Heart left ventricle (tissue), 16 donors: ENCODE data around the gene KPNB1. TPM values are rescaled to one million over a fixed set of nuclear protein-coding genes. Genes with fewer than 3 reads are reported as not detected.

Experiments used
- ATAC-seq, 4 donors: fragments of 200-7000 bp; cut with Tn5 transposase; one replicate each; pipeline ENCODE4 v1.9.1; 2020 to 2022; ENCODE audit warnings: moderate library complexity in 4 of 4, mild to moderate bottlenecking in 3 of 4, moderate number of reproducible peaks in 1 of 4
- DNase-seq, 5 donors: peaks; one replicate each; pipeline ENCODE4 v3.0.0-alpha.2; 2020
- H3K27ac ChIP-seq, 12 donors: fragments of 200-600 bp; sonication (generic) in 4 of 12; one replicate each; pipeline versions ENCODE4 v1.5.0 to v1.8.0; 2016 to 2022; ENCODE audit warnings: mild to moderate bottlenecking in 2 of 12
- H3K27me3 ChIP-seq, 9 donors: fragments of 200-600 bp; sonication (generic) in 2 of 9; one replicate each; pipeline versions ENCODE4 v1.5.1 to v1.8.0; 2016 to 2022; ENCODE audit warnings: mild to moderate bottlenecking in 3 of 9
- H3K36me3 ChIP-seq, 9 donors: fragments of 200-600 bp; sonication (generic) in 2 of 9; one replicate each; pipeline versions ENCODE4 v1.5.0 to v1.8.0; 2018 to 2022; ENCODE audit warnings: mild to moderate bottlenecking in 2 of 9
- H3K4me1 ChIP-seq, 12 donors: fragments of 200-600 bp; sonication (generic) in 4 of 12; one replicate each; pipeline versions ENCODE4 v1.5.0 to v1.8.0; 2016 to 2022; ENCODE audit warnings: mild to moderate bottlenecking in 3 of 12
- H3K4me3 ChIP-seq, 12 donors: fragments of 200-600 bp; sonication (generic) in 4 of 12; one replicate each; pipeline versions ENCODE4 v1.5.0 to v1.8.0; 2017 to 2022; ENCODE audit warnings: mild to moderate bottlenecking in 9 of 12, moderate library complexity in 4 of 12
- H3K9me3 ChIP-seq, 12 donors: fragments of 200-600 bp; sonication (generic) in 4 of 12; one replicate each; pipeline versions ENCODE4 v1.5.0 to v1.8.0; 2016 to 2022; ENCODE audit warnings: mild to moderate bottlenecking in 1 of 12
- CTCF ChIP-seq, 12 donors: fragments of 200-600 bp; sonication (generic) in 4 of 12; IDR thresholded peaks; one replicate each; pipeline versions ENCODE4 v1.5.0 to v1.8.0; 2018 to 2022; ENCODE audit warnings: antibody characterized with exemption in 12 of 12, mild to moderate bottlenecking in 5 of 12
- POLR2A ChIP-seq, 2 donors: fragments of 450-650 bp; IDR thresholded peaks; one replicate each; pipeline ENCODE4 v1.6.1; 2017; ENCODE audit warnings: antibody characterized with exemption in 2 of 2, mild to moderate bottlenecking in 2 of 2, moderate library complexity in 2 of 2
- WGBS, 4 donors: extraction: QIAGEN DNeasy Blood & Tissue Kit in 2 of 4; methylation state at CpG; one replicate each; pipeline versions ENCODE4 v1.1.5 to v1.1.7; 2013 to 2018; 5-methylcytosine and 5-hydroxymethylcytosine counted together
- intact Hi-C, 10 donors: fragments of 100-400 bp; cut with DNase I; formaldehyde crosslinking; loops; one replicate each; pipeline versions ENCODE4 v1.11.1 to v1.14.2; 2022
- polyA plus RNA-seq, 2 donors: library from polyadenylated mRNA; stranded (reverse); fragments of 200-250 nt; gene quantifications; one replicate each; pipeline ENCODE4 v1.2.3, GENCODE V29; 2013
- total RNA-seq, 9 donors: library from RNA; depleted of rRNA in 2 of 9; stranded (reverse); fragments of >200 nt in 2 of 9; fragmentation: NEBNext Ultra II Directional in 3 of 9; extraction: Animal tissue kit (Norgen Biotek cat#: 25700) in 3 of 9; gene quantifications; one replicate each; pipeline versions ENCODE4 v1.1.0 to v1.2.4, GENCODE V29; 2016 to 2023
- donor health status: ischemic (EF 13 %, LVEDD 7.1; RV severe dilation, severe dysfunction).
- donor health status: healthy with polysubstance abuse.
- donor health status: DM: no; HTN: yes; CAD: no.
- donor health status: DM: no; HTN: no; CAD: no.
- donor health status: ischemic (EF 25% LVEDD 6.9; RV normal size, moderate dysfunction).
- donor health status: ischemic (EF 25% LVEDD 5.7; RV mildly dilated, moderate dysfunction).
- donor health status: healthy.
- donor health status: DM: yes; HTN: yes; CAD: no.
- donor health status: ischemic (EF 35%, LVEDD 5.7; RV mildly dilated, moderate dysfunction).
- donor health status: nonischemic (EF 11% LVEDD 7.7; RV severe dilation, severe dysfunction).
- donor health status: DM: yes; HTN: yes; CAD: no.
- donor health status: PGD.
- donor health status: ischemic (EF 29% LVEDD 5.4; RV normal size, mild dysfunction).
- donor health status: nonischemic (EF 23%, LVEDD 6.1; RV moderate dilation, normal function).

Gene KPNB1
- total and polyA plus RNA-seq, 11 donors, result 30.7 to 236 (median 174) TPM

DNA sequence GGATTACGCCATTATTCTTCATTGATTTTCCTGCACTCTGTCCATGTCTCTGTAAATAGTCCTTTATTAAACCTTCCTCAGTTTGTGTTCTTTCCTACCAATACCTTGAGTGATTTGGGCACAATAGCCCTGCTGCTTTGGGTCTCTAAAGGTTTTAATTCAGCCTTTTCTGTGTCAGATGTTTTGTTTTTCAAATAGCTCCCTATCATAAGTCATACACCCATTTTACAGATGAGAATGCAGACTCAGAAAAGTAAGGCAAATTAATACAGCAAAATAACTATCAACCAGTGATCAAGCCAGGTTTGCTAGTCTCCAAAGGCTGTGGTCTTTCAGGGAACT lies 25.0 kb upstream of the KPNB1 start:
- TF ChIP-seq POLR2A (IDR thresholded peaks at IDR 0.05), result no peak
- WGBS, 4 donors, result 0 to 55% (median 50%) methylated on average over 1 of the region's 1 CpG
- no peak for DNase-seq
- Histone ChIP-seq H3K4me3 (no peak overlapping the region), H3K9me3 (no peaks in the 10 kb centered on the region), H3K36me3 (peaks cover 0 to 59% (median 36%) of the 10 kb centered on the region in 9 donors), H3K27ac (no peak overlapping the region), H3K27me3 (no peaks in the 10 kb centered on the region), H3K4me1 (peaks cover 0 to 31% (median 20%) of the 10 kb centered on the region in 12 donors)
- intact Hi-C loops, result no loop called here
- ATAC-seq, result no peak

- no peak for TF ChIP-seq CTCF (IDR thresholded peaks at IDR 0.05)
- no peak for TF ChIP-seq POLR2A (IDR thresholded peaks at IDR 0.05)
Observed at GRCh38 chr17:47628014-47628566, 21.6 kb upstream of the KPNB1 start.

DNA sequence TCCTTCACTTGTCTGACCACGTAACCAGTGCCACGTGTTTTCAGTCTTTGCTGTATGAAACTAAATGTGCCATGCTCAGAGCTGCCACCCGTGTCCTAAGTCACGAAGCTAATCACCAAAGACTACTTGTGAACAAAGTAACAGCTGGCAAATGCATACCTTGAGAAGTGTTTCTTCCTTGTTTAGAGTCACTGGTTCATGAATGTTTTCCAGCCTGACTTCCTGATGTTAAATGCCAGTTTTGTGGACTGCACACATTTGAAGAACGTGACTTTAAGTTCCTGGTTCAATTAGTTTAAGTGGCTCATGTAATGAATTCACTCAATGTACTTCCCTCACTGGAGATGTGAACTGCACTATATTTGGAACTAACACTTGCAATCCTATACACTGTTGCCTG lies 19.9 kb upstream of the KPNB1 start:
- no peak for ATAC-seq
- H3K27me3 ChIP-seq, result no peaks in the 10 kb centered on the region
- H3K27ac ChIP-seq, result no peak overlapping the region
- no peak for DNase-seq
- peaks cover 0 to 23% (median 7%) of the 10 kb centered on the region in 9 donors for H3K36me3 ChIP-seq
- no peaks in the 10 kb centered on the region for H3K9me3 ChIP-seq
- H3K4me1 ChIP-seq, result no peaks in the 10 kb centered on the region
- H3K4me3 ChIP-seq, result no peak overlapping the region
- 55 to 77% (median 71%) methylated on average over 5 of the region's 5 CpGs for WGBS, 4 donors
- TF ChIP-seq CTCF (IDR thresholded peaks at IDR 0.05), result no peak
- no peak for TF ChIP-seq POLR2A (IDR thresholded peaks at IDR 0.05)
- intact Hi-C loops, result no loop called here

More at GRCh38 chr17:47628014-47628566, 21.6 kb upstream of the KPNB1 start:
- Histone ChIP-seq H3K27me3 (no peaks in the 10 kb centered on the region), H3K27ac (no peak overlapping the region), H3K9me3 (no peaks in the 10 kb centered on the region), H3K4me3 (no peak overlapping the region), H3K4me1 (peaks cover 0 to 1% (median 0%) of the 10 kb centered on the region in 12 donors), H3K36me3 (peaks cover 0 to 39% (median 11%) of the 10 kb centered on the region in 9 donors)
- intact Hi-C loops, result no loop called here
- DNase-seq (no peak), ATAC-seq (no peak)
- 96 to 98% (median 98%) methylated on average over 8 of the region's 8 CpGs for WGBS, 4 donors

DNA sequence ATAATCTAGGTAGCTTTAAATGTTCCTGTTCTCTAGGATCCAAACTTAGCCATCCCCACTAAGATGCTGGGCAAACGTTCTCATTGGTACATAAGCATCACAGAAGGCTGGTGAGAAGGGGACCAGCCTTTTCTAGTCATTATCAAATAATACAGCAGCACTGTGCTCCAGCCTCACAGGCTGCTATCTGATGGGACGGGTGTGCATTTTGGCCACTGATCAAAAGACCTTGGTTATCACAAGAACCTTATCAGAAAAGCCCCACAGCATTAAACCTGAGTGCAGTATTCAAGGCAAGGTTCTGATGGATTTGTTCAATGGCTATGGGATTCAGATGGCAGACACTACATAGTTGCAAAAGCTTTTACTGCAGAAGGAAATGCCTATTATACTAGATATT lies 19.1 kb upstream of the KPNB1 start:
- intact Hi-C loops, result no loop called here
- DNase-seq (no peak), ATAC-seq (no peak)
- no peaks in the 10 kb centered on the region for H3K27me3 ChIP-seq
- H3K36me3 ChIP-seq, result peaks cover 0 to 19% (median under 1%) of the 10 kb centered on the region in 9 donors
- TF ChIP-seq POLR2A (IDR thresholded peaks at IDR 0.05) (no peak), CTCF (IDR thresholded peaks at IDR 0.05) (no peak)
- H3K4me3 ChIP-seq, result no peak overlapping the region
- H3K4me1 ChIP-seq, result no peaks in the 10 kb centered on the region
- 50 to 78% (median 63%) methylated on average over 2 of the region's 2 CpGs for WGBS, 4 donors
- H3K27ac ChIP-seq, result no peak overlapping the region
- no peaks in the 10 kb centered on the region for H3K9me3 ChIP-seq

DNA sequence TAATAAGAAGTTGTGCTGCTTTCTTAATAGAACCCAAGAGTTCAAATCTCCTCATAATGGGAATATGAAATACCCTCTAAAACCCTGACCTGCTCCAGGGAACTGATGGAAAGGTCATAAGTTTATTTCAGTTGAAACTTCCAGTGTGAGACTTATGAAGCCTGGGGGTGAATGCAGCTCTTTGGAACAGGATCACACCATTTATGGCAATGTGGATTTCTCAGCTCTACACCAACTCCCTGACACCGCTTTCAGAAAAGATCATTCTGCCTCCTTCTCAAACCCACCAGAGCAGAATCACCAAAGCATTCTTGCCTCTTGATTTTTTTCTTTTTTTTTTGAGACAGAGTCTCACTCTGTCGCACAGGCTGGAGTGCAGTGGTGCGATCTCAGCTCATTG lies 16.7 kb upstream of the KPNB1 start:
- no peak overlapping the region for H3K27ac ChIP-seq
- WGBS, 4 donors, result 76 to 100% (median 98%) methylated on average over 3 of the region's 3 CpGs

More for the DNA sequence above, 16.7 kb upstream of the KPNB1 start:
- intact Hi-C loops, result no loop called here
- peaks cover 0 to 37% (median 8%) of the 10 kb centered on the region in 9 donors for H3K36me3 ChIP-seq
- no peaks in the 10 kb centered on the region for H3K27me3 ChIP-seq
- TF ChIP-seq POLR2A (IDR thresholded peaks at IDR 0.05), result no peak
- TF ChIP-seq CTCF (IDR thresholded peaks at IDR 0.05), result no peak
- DNase-seq (no peak), ATAC-seq (no peak)
- no peak overlapping the region for H3K4me3 ChIP-seq
- H3K4me1 ChIP-seq, result peaks cover 0 to 7% (median 0%) of the 10 kb centered on the region in 12 donors
- no peaks in the 10 kb centered on the region for H3K9me3 ChIP-seq
